ENCODE measurements around the gene SAA2. TPM values are rescaled to one million over a fixed set of nuclear protein-coding genes. Genes with fewer than 3 reads are reported as not detected.

Gene SAA2
- total and polyA plus RNA-seq, 4 donors: 18.6 to 1,381 (median 80.6) TPM

- ATAC-seq (ENCODE audit: insufficient read depth, low FRiP score): no peak
- Histone ChIP-seq H3K9ac (ENCODE audit: insufficient read depth in 1 of 2, low read length in 2 of 2) (no peak overlapping the region), H3K4me3 (no peak overlapping the region), H3K9me3 (ENCODE audit: control insufficient read depth in 4 of 4, insufficient read depth in 3 of 4, low read length in 3 of 4) (peaks cover 0 to 4% (median 0%) of the 10 kb centered on the region in 4 donors), H3K27me3 (ENCODE audit: control insufficient read depth in 3 of 3, insufficient read depth in 3 of 3, low read length in 2 of 3) (no peaks in the 10 kb centered on the region), H3K36me3 (ENCODE audit: control insufficient read depth in 4 of 4, insufficient read depth in 4 of 4, low read length in 4 of 4) (no peaks in the 10 kb centered on the region), H3K27ac (ENCODE audit: low read depth in 1 of 2, low read length in 1 of 2) (no peak overlapping the region), H3K4me1 (ENCODE audit: control insufficient read depth in 5 of 5, insufficient read depth in 5 of 5, low read length in 5 of 5) (no peaks in the 10 kb centered on the region)
- no peak for TF ChIP-seq CTCF (IDR thresholded peaks at IDR 0.05; ENCODE audit: control extremely low read depth, extremely low read depth)
- peak in 2 of 3 donors; percentile 74 to 83 for DNase-seq
- 66 to 81% methylated on average over 3 of the region's 3 CpGs for WGBS, 2 donors
Observed at GRCh38 chr11:18223591-18224387, 24.7 kb downstream of the SAA2 start.

DNA sequence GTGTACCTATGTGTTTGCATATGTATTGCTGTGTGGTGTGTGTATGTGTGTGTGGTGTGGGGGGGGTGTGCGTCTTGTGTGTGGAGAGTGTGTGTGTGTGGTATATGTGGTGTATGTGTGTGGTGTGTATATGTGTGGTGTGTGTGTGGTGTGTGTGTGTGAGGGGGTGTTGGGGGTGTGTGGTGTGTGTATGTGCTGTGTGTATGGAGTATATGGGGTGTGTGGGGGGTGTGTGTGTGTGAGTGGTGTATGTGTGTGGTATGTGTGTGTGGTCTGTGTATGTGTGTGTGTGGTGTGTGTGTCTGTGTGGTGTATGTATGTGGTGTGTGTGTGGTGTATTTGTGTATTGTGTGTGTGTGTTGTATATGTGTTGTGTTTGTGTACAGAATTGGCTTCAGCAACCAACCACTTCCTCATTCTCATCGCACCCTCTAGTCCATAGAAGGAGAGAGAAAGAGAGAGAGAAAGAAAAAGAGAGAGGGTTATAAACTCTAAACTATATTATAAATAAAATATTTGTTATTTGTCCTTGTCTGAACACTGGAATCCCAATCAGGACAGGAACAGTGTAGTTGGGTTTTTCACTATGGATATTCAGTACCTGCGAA lies 25.6 kb downstream of the SAA2 start:
- DNase-seq: no peak
- 78 to 90% methylated on average over 3 of the region's 3 CpGs for WGBS, 2 donors
- Histone ChIP-seq H3K27me3 (ENCODE audit: control insufficient read depth in 3 of 3, insufficient read depth in 3 of 3, low read length in 2 of 3) (no peaks in the 10 kb centered on the region), H3K36me3 (ENCODE audit: control insufficient read depth in 4 of 4, insufficient read depth in 4 of 4, low read length in 4 of 4) (no peaks in the 10 kb centered on the region), H3K9ac (ENCODE audit: insufficient read depth in 1 of 2, low read length in 2 of 2) (no peak overlapping the region), H3K27ac (ENCODE audit: low read depth in 1 of 2, low read length in 1 of 2) (no peak overlapping the region), H3K4me1 (ENCODE audit: control insufficient read depth in 5 of 5, insufficient read depth in 5 of 5, low read length in 5 of 5) (no peaks in the 10 kb centered on the region), H3K9me3 (ENCODE audit: control insufficient read depth in 4 of 4, insufficient read depth in 3 of 4, low read length in 3 of 4) (peaks cover 0 to 4% (median 0%) of the 10 kb centered on the region in 4 donors), H3K4me3 (no peak overlapping the region)
- TF ChIP-seq CTCF (IDR thresholded peaks at IDR 0.05; ENCODE audit: control extremely low read depth, extremely low read depth): no peak
- ATAC-seq (ENCODE audit: insufficient read depth, low FRiP score): no peak

GRCh38 chr11:18221274-18221876 lies 27.1 kb downstream of the SAA2 start:
- 85 to 100% methylated on average over 5 of the region's 5 CpGs for WGBS, 2 donors
- Histone ChIP-seq H3K27me3 (ENCODE audit: control insufficient read depth in 3 of 3, insufficient read depth in 3 of 3, low read length in 2 of 3) (no peaks in the 10 kb centered on the region), H3K4me1 (ENCODE audit: control insufficient read depth in 5 of 5, insufficient read depth in 5 of 5, low read length in 5 of 5) (no peaks in the 10 kb centered on the region), H3K4me3 (no peak overlapping the region), H3K9me3 (ENCODE audit: control insufficient read depth in 4 of 4, insufficient read depth in 3 of 4, low read length in 3 of 4) (peaks cover 0 to 5% (median 0%) of the 10 kb centered on the region in 4 donors), H3K9ac (ENCODE audit: insufficient read depth in 1 of 2, low read length in 2 of 2) (no peak overlapping the region), H3K27ac (ENCODE audit: low read depth in 1 of 2, low read length in 1 of 2) (no peak overlapping the region), H3K36me3 (ENCODE audit: control insufficient read depth in 4 of 4, insufficient read depth in 4 of 4, low read length in 4 of 4) (no peaks in the 10 kb centered on the region)
- TF ChIP-seq CTCF (IDR thresholded peaks at IDR 0.05; ENCODE audit: control extremely low read depth, extremely low read depth): no peak
- ATAC-seq (ENCODE audit: insufficient read depth, low FRiP score): no peak
- DNase-seq: no peak

Data from lung (tissue), 12 donors.